ENCODE measurements around the gene G0S2. TPM values are rescaled to one million over a fixed set of nuclear protein-coding genes. Genes with fewer than 3 reads are reported as not detected.

The G0S2 gene
- total and polyA plus RNA-seq, 7 experiments from 2014 or later = 0.39 to 128 (median 49.2) TPM; not detected in 3

DNA sequence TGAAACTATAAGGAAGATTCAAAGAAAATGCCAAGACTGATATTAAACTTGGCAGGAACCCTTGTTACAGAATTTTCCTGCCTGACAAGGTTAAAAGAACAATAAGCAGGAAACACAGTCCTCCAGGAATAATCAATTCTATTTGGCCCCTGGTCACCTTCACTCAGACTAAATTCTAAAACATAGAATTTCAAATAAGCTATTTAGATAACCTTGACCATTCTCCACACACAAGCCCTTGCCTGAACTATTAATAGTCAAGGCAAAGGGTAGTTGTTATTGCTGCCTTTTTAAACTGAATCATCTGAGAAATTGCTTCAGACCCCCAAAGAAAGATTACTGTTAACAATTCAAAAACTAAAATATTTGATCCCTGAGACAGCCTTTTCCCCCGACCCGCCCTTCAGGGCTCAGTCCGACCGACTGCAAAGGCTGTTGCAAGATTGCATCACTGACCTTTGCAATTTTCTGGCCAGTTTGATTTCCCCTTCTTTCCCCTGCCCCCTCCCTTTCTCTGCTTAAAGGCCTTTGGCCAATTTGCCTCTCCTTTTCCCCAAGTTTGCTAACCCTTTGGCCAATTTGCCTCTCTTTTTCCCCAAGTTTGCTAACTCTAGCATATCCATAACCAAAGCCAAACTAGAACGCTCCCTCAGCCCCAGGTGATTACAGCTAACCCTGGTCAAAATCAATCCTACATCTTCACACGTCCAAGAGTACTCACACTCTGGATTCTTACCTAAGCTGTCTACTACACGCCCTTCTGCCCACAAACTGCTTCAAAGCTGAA lies 1.4 kb upstream of the G0S2 start:
- POLR2A ChIA-PET = interaction anchor here (0.5 kb wide), 1 partner anchor 92 kb away, joined by 3 read pairs; no protein-coding TSS in a partner anchor

DNA sequence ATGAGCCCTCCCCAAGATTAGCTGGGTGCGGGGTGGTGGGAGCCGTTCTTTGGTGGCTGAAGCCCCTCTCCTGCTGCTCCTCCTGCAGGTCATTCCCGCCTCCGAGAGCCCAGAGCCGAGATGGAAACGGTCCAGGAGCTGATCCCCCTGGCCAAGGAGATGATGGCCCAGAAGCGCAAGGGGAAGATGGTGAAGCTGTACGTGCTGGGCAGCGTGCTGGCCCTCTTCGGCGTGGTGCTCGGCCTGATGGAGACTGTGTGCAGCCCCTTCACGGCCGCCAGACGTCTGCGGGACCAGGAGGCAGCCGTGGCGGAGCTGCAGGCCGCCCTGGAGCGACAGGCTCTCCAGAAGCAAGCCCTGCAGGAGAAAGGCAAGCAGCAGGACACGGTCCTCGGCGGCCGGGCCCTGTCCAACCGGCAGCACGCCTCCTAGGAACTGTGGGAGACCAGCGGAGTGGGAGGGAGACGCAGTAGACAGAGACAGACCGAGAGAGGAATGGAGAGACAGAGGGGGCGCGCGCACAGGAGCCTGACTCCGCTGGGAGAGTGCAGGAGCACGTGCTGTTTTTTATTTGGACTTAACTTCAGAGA lies 448 bp downstream of the G0S2 start:
- H3K36me3 ChIP-seq (ENCODE audit: control insufficient read depth in 2 of 3, insufficient read depth in 3 of 3, low read length in 3 of 3) = no peaks in the 10 kb centered on the region
- Mint-ChIP-seq H3K4me3 (peak overlapping the region; percentile 47 to 88 (median 80)), H3K27ac (peak overlapping the region in 1 of 9 donors; percentile 73), H3K36me3 (peaks cover 0 to 18% (median 0%) of the 10 kb centered on the region in 5 donors), H3K9me3 (peaks cover 0 to 4% (median 0%) of the 10 kb centered on the region in 11 donors), H3K4me1 (peaks cover 27 to 71% (median 43%) of the 10 kb centered on the region in 7 donors), H3K27me3 (peaks cover 32 to 62% (median 60%) of the 10 kb centered on the region in 5 donors)
- intact Hi-C loops (cut with micrococcal nuclease) = loop anchor here in 1 of 2 donors (2.0 kb wide), 1 partner anchor 17 kb away; no protein-coding TSS in a partner anchor
- H3K27me3 ChIP-seq (ENCODE audit: control insufficient read depth in 2 of 2, insufficient read depth in 2 of 2, low read length in 2 of 2) = no peaks in the 10 kb centered on the region
- no peak overlapping the region for H3K27ac ChIP-seq (ENCODE audit: low read depth, low read length)
- POLR2A ChIA-PET = interaction anchor here (0.6 kb wide), 1 partner anchor 48 kb away, joined by 3 read pairs; no protein-coding TSS in a partner anchor
- CTCF ChIA-PET = no interaction called here
- peaks cover 10 to 18% of the 10 kb centered on the region in 2 donors for H3K4me1 ChIP-seq (ENCODE audit: control insufficient read depth in 2 of 2, insufficient read depth in 2 of 2, low read length in 2 of 2)
- DNase-seq = peak in 2 of 9 donors; percentile 8 to 11
- peak overlapping the region; percentile 40 for H3K4me3 ChIP-seq (ENCODE audit: low read length)
- no peak for ATAC-seq
- no peaks in the 10 kb centered on the region for H3K9me3 ChIP-seq (ENCODE audit: control insufficient read depth in 2 of 3, low read length in 3 of 3)

More for the DNA sequence above, 1.4 kb upstream of the G0S2 start:
- Histone ChIP-seq H3K9me3 (ENCODE audit: control insufficient read depth in 2 of 3, low read length in 3 of 3) (no peaks in the 10 kb centered on the region), H3K36me3 (ENCODE audit: control insufficient read depth in 2 of 3, insufficient read depth in 3 of 3, low read length in 3 of 3) (no peaks in the 10 kb centered on the region), H3K27ac (ENCODE audit: low read depth, low read length) (no peak overlapping the region), H3K4me3 (ENCODE audit: low read length) (no peak overlapping the region), H3K27me3 (ENCODE audit: control insufficient read depth in 2 of 2, insufficient read depth in 2 of 2, low read length in 2 of 2) (no peaks in the 10 kb centered on the region), H3K4me1 (ENCODE audit: control insufficient read depth in 2 of 2, insufficient read depth in 2 of 2, low read length in 2 of 2) (peaks cover 10 to 18% of the 10 kb centered on the region in 2 donors)
- Mint-ChIP-seq H3K36me3 (peaks cover 0 to 16% (median 0%) of the 10 kb centered on the region in 5 donors), H3K9me3 (peaks cover 0 to 4% (median 0%) of the 10 kb centered on the region in 11 donors), H3K27me3 (peaks cover 19 to 50% (median 43%) of the 10 kb centered on the region in 5 donors), H3K27ac (peak overlapping the region in 3 of 9 donors; percentile 18 to 88 (median 36)), H3K4me1 (peaks cover 27 to 71% (median 43%) of the 10 kb centered on the region in 7 donors), H3K4me3 (peak overlapping the region; percentile 47 to 88 (median 80))
- no peak for DNase-seq
- intact Hi-C loops (cut with micrococcal nuclease) = loop anchor here (1.0 to 5.0 kb wide), 5 partner anchors 13 to 73 kb away; no protein-coding TSS in a partner anchor
- peak; percentile 37 for ATAC-seq
- CTCF ChIA-PET = interaction anchor here (0.7 to 1.6 kb wide), 5 partner anchors 8 to 97 kb away, joined by 3 to 8 read pairs (median 3); no protein-coding TSS in a partner anchor

DNA sequence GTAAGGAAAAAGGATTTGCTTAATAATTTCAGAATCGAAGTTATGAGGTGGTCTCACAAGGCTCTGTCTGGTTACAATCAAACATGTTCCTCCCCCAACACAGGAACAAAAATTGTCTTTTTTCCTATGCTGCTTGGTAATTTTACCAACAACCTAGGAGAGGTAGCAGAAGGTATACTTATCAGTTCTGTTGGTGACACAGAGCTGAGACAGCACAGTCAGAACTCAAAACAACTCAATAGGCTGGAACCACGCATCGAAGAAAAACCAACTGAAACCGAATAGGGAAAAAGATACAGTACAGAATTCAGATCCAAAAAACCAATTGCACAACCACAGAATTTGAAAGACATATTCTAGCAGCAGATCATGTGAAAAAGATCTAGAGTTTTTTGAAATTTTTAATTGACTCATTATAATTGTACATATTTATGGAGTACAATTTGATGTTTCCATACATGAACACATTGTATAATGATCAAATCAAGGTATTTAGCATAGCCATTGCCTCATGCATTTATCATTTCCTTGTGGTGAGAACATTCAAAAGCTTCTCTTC lies 3.8 kb downstream of the G0S2 start:
- ChIA-PET CTCF (no interaction called here), POLR2A (no interaction called here)
- Histone ChIP-seq H3K36me3 (ENCODE audit: control insufficient read depth in 2 of 3, insufficient read depth in 3 of 3, low read length in 3 of 3) (no peaks in the 10 kb centered on the region), H3K27me3 (ENCODE audit: control insufficient read depth in 2 of 2, insufficient read depth in 2 of 2, low read length in 2 of 2) (no peaks in the 10 kb centered on the region), H3K27ac (ENCODE audit: low read depth, low read length) (no peak overlapping the region), H3K4me1 (ENCODE audit: control insufficient read depth in 2 of 2, insufficient read depth in 2 of 2, low read length in 2 of 2) (peaks cover 0 to 9% of the 10 kb centered on the region in 2 donors), H3K9me3 (ENCODE audit: control insufficient read depth in 2 of 3, low read length in 3 of 3) (no peaks in the 10 kb centered on the region), H3K4me3 (ENCODE audit: low read length) (no peak overlapping the region)
- peaks cover 18 to 39% (median 25%) of the 10 kb centered on the region in 7 donors for H3K4me1 Mint-ChIP-seq
- peaks cover 38 to 64% (median 63%) of the 10 kb centered on the region in 5 donors for H3K27me3 Mint-ChIP-seq
- intact Hi-C loops (cut with micrococcal nuclease) = no loop called here
- peaks cover 0 to 14% (median 0%) of the 10 kb centered on the region in 5 donors for H3K36me3 Mint-ChIP-seq
- H3K27ac Mint-ChIP-seq = no peak overlapping the region
- no peak for ATAC-seq
- peaks cover 0 to 3% (median 0%) of the 10 kb centered on the region in 11 donors for H3K9me3 Mint-ChIP-seq
- no peak for DNase-seq
- no peak overlapping the region for H3K4me3 Mint-ChIP-seq

DNA sequence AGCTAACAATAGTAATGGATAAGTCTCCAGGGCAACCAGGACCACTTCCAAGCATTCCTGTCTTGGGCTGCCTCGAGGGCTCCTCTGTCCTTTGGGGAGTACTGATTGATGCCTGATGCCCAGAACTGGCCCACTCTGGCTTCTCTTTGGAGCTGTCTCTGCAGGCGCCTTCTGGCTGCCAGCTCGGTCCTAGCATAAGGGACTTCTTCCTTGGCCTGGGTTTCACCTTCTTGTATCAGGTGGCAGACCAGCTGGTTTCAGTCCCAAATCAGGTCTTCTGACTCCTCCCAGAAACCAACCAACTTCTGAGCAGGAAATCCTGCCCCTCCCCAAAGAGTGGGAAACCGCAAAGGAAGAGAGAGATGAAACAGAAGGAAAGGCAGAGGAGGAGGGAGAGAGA lies 10.6 kb downstream of the G0S2 start:
- H3K9me3 ChIP-seq (ENCODE audit: control insufficient read depth in 2 of 3, low read length in 3 of 3) = no peaks in the 10 kb centered on the region
- peaks cover 0 to 2% (median 0%) of the 10 kb centered on the region in 11 donors for H3K9me3 Mint-ChIP-seq
- peaks cover 15 to 39% of the 10 kb centered on the region in 2 donors for H3K4me1 ChIP-seq (ENCODE audit: control insufficient read depth in 2 of 2, insufficient read depth in 2 of 2, low read length in 2 of 2)
- intact Hi-C loops (cut with micrococcal nuclease) = loop anchor here in 1 of 2 donors (2.0 kb wide), 1 partner anchor 13 kb away; no protein-coding TSS in a partner anchor
- H3K4me3 ChIP-seq (ENCODE audit: low read length) = peak overlapping the region; percentile 8
- H3K36me3 ChIP-seq (ENCODE audit: control insufficient read depth in 2 of 3, insufficient read depth in 3 of 3, low read length in 3 of 3) = no peaks in the 10 kb centered on the region
- ChIA-PET POLR2A (interaction anchor here (1.1 to 2.0 kb wide), 3 partner anchors 17 to 116 kb away, joined by 3 to 4 read pairs (median 3); no protein-coding TSS in a partner anchor), CTCF (interaction anchor here (1.0 to 1.2 kb wide), 2 partner anchors 33 to 81 kb away, joined by 3 read pairs; no protein-coding TSS in a partner anchor)
- DNase-seq (peak in 7 of 9 donors; percentile 6 to 44 (median 23)), ATAC-seq (peak; percentile 49)
- H3K36me3 Mint-ChIP-seq = peaks cover 0 to 5% (median 0%) of the 10 kb centered on the region in 5 donors
- no peaks in the 10 kb centered on the region for H3K27me3 ChIP-seq (ENCODE audit: control insufficient read depth in 2 of 2, insufficient read depth in 2 of 2, low read length in 2 of 2)
- H3K4me1 Mint-ChIP-seq = peaks cover 25 to 57% (median 42%) of the 10 kb centered on the region in 7 donors
- peak overlapping the region; percentile 6 to 79 (median 48) for H3K27ac Mint-ChIP-seq
- peak overlapping the region; percentile 52 to 91 (median 72) for H3K4me3 Mint-ChIP-seq
- H3K27me3 Mint-ChIP-seq = peaks cover 0 to 15% (median 7%) of the 10 kb centered on the region in 5 donors
- no peak overlapping the region for H3K27ac ChIP-seq (ENCODE audit: low read depth, low read length)

DNA sequence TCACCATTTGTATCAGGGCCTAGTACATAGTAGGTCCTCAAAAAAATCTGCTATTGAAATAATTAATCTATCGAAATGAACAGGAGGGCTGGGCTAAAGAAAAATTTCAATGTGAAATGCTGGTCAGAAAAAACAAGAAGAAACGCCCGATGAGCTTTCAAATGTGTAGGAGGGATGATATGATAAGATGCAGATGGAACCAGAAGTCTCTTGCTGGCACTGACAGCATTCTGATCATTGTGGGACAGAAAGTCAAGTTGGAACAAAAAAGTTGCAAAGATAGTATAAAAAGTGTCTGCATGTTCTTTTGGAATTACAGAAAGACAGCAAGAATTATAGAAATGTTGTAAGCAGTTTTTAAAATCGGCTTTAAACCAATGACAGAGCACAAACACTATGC lies 11.1 kb downstream of the G0S2 start:
- Histone ChIP-seq H3K4me3 (ENCODE audit: low read length) (no peak overlapping the region), H3K27ac (ENCODE audit: low read depth, low read length) (no peak overlapping the region), H3K9me3 (ENCODE audit: control insufficient read depth in 2 of 3, low read length in 3 of 3) (no peaks in the 10 kb centered on the region), H3K27me3 (ENCODE audit: control insufficient read depth in 2 of 2, insufficient read depth in 2 of 2, low read length in 2 of 2) (no peaks in the 10 kb centered on the region), H3K36me3 (ENCODE audit: control insufficient read depth in 2 of 3, insufficient read depth in 3 of 3, low read length in 3 of 3) (no peaks in the 10 kb centered on the region), H3K4me1 (ENCODE audit: control insufficient read depth in 2 of 2, insufficient read depth in 2 of 2, low read length in 2 of 2) (peaks cover 15 to 39% of the 10 kb centered on the region in 2 donors)
- Mint-ChIP-seq H3K4me3 (peak overlapping the region; percentile 52 to 91 (median 72)), H3K9me3 (peaks cover 0 to 1% (median 0%) of the 10 kb centered on the region in 11 donors), H3K27me3 (peaks cover 0 to 11% (median 3%) of the 10 kb centered on the region in 5 donors), H3K27ac (peak overlapping the region in 8 of 9 donors; percentile 2 to 79 (median 60)), H3K4me1 (peaks cover 25 to 57% (median 42%) of the 10 kb centered on the region in 7 donors), H3K36me3 (peaks cover 0 to 3% (median 0%) of the 10 kb centered on the region in 5 donors)
- no peak for ATAC-seq
- no peak for DNase-seq
- intact Hi-C loops (cut with micrococcal nuclease) = loop anchor here in 1 of 2 donors (2.0 kb wide), 1 partner anchor 14 kb away; no protein-coding TSS in a partner anchor
- ChIA-PET CTCF (interaction anchor here (1.0 to 5.0 kb wide), 3 partner anchors 33 to 81 kb away, joined by 3 to 15 read pairs (median 3); no protein-coding TSS in a partner anchor), POLR2A (interaction anchor here (0.7 to 1.1 kb wide), 3 partner anchors 16 to 82 kb away, joined by 3 to 4 read pairs (median 3); no protein-coding TSS in a partner anchor)
